RWPE2 (cell line): ENCODE data around the gene CCL7.
"Not testable (repeated sequence)": the region's sequence is repeated elsewhere in the genome, so short reads cannot be mapped to it uniquely, and the experiment has no call there.

Experiments
- ATAC-seq: fragments of 200-7000 bp; cut with Tn5 transposase; 3 replicates; pipeline ENCODE4 v1.9.1; 2021; ENCODE audit warnings: low read depth
- DNase-seq: peaks from one replicate; pipeline ENCODE4 v3.0.0-alpha.2; 2020; ENCODE audit warnings: low spot score
- H3K27ac ChIP-seq: fragments of 450-650 bp; 2 replicates; pipeline ENCODE4 v1.5.1; 2017; ENCODE audit warnings: mild to moderate bottlenecking; ENCODE audit not compliant: poor library complexity, severe bottlenecking
- H3K27me3 ChIP-seq: fragments of 250-450 bp; sonication (Bioruptor Pico); 2 replicates; pipeline ENCODE4 v1.5.1; 2021; ENCODE audit warnings: mild to moderate bottlenecking, moderate library complexity; ENCODE audit not compliant: insufficient read depth, poor library complexity, severe bottlenecking
- H3K36me3 ChIP-seq: fragments of 250-450 bp; sonication (Bioruptor Pico); 2 replicates; pipeline ENCODE4 v1.5.1; 2020; ENCODE audit warnings: low read depth, mild to moderate bottlenecking, moderate library complexity
- H3K4me1 ChIP-seq: fragments of 250-450 bp; sonication (Bioruptor Pico); 2 replicates; pipeline ENCODE4 v1.5.1; 2021; ENCODE audit warnings: mild to moderate bottlenecking, moderate library complexity; ENCODE audit not compliant: insufficient read depth, poor library complexity, severe bottlenecking
- H3K4me3 ChIP-seq: fragments of 250-450 bp; sonication (Bioruptor Pico); 2 replicates; pipeline ENCODE4 v1.5.1; 2021; ENCODE audit warnings: mild to moderate bottlenecking, moderate library complexity; ENCODE audit not compliant: severe bottlenecking
- H3K9me3 ChIP-seq: fragments of 250-450 bp; sonication (Bioruptor Pico); 2 replicates; pipeline ENCODE4 v1.5.1; 2021; ENCODE audit warnings: mild to moderate bottlenecking, moderate library complexity; ENCODE audit not compliant: severe bottlenecking
- TF ChIP-seq, protein P1 (sequence below): fragments of 450-650 bp; IDR thresholded peaks from one replicate; pipeline ENCODE4 v1.5.1; 2017; ENCODE audit warnings: mild to moderate bottlenecking, moderate library complexity; ENCODE audit not compliant: poor library complexity, severe bottlenecking

CCL7 gene

GRCh38 chr17:34226011-34226743, 43.8 kb upstream of the CCL7 start:
- no peaks in the 10 kb centered on the region for H3K36me3 ChIP-seq
- H3K4me1 ChIP-seq: no peaks in the 10 kb centered on the region
- no peaks in the 10 kb centered on the region for H3K27me3 ChIP-seq
- TF ChIP-seq, protein P1, sequence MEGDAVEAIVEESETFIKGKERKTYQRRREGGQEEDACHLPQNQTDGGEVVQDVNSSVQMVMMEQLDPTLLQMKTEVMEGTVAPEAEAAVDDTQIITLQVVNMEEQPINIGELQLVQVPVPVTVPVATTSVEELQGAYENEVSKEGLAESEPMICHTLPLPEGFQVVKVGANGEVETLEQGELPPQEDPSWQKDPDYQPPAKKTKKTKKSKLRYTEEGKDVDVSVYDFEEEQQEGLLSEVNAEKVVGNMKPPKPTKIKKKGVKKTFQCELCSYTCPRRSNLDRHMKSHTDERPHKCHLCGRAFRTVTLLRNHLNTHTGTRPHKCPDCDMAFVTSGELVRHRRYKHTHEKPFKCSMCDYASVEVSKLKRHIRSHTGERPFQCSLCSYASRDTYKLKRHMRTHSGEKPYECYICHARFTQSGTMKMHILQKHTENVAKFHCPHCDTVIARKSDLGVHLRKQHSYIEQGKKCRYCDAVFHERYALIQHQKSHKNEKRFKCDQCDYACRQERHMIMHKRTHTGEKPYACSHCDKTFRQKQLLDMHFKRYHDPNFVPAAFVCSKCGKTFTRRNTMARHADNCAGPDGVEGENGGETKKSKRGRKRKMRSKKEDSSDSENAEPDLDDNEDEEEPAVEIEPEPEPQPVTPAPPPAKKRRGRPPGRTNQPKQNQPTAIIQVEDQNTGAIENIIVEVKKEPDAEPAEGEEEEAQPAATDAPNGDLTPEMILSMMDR: no peak
- H3K9me3 ChIP-seq: no peaks in the 10 kb centered on the region
- DNase-seq: no peak
- ATAC-seq: no peak
- H3K27ac ChIP-seq: no peak overlapping the region
- no peak overlapping the region for H3K4me3 ChIP-seq

DNA sequence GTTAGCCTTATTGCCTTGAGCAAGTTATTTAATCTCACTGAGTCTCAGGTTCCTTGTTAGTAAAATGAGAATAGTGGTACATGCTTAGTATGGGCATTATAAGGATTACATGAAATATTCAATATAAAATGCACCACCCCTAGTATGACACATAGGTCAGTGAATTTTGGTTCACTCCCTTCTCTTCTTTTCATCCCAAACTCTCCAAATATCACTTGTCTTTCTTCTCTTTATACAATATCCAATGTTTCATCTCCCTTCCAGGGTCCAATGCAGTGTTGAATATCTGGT, 43.3 kb upstream of the CCL7 start:
- H3K4me1 ChIP-seq: no peaks in the 10 kb centered on the region
- no peak overlapping the region for H3K4me3 ChIP-seq
- H3K27ac ChIP-seq: no peak overlapping the region
- H3K27me3 ChIP-seq: no peaks in the 10 kb centered on the region
- TF ChIP-seq, protein P1: no peak
- H3K36me3 ChIP-seq: no peaks in the 10 kb centered on the region
- ATAC-seq: no peak
- no peaks in the 10 kb centered on the region for H3K9me3 ChIP-seq
- no peak for DNase-seq

DNA sequence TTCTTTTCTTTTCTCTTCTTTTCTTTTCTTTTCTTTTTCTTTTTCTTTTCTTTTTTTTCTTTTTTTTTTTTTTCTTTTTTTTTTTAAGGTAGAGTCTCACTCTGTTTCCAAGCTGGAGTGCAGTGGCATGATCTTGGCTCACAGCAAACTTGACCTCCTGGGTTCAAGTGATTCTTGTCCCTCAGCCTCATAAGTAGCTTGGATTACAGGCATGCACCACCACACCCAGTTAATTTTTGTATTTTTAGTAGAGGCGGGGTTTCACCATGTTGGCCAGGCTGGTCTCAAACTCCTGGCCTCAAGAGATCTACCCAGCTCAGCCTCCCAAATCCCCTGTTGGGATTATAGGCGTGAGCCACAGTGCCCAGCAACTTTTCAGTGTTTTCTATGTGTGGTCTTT, 42.7 kb upstream of the CCL7 start:
- H3K36me3 ChIP-seq, ATAC-seq, H3K9me3 ChIP-seq, H3K27ac ChIP-seq, H3K27me3 ChIP-seq, H3K4me3 ChIP-seq, H3K4me1 ChIP-seq, DNase-seq: not testable (repeated sequence)

- ATAC-seq (no peak), DNase-seq (no peak)
- Histone ChIP-seq H3K9me3 (no peaks in the 10 kb centered on the region), H3K4me3 (no peak overlapping the region), H3K4me1 (no peaks in the 10 kb centered on the region), H3K27ac (no peak overlapping the region), H3K27me3 (no peaks in the 10 kb centered on the region), H3K36me3 (no peaks in the 10 kb centered on the region)
- TF ChIP-seq, protein P1: no peak
These were observed 42.3 kb upstream of the CCL7 start for GRCh38 chr17:34227707-34228106.

- Histone ChIP-seq H3K36me3 (no peaks in the 10 kb centered on the region), H3K4me1 (no peaks in the 10 kb centered on the region), H3K27me3 (no peaks in the 10 kb centered on the region), H3K9me3 (no peaks in the 10 kb centered on the region), H3K27ac (no peak overlapping the region), H3K4me3 (no peak overlapping the region)
- DNase-seq: no peak
- no peak for ATAC-seq
- TF ChIP-seq, protein P1: no peak
These were observed 41.2 kb upstream of the CCL7 start for GRCh38 chr17:34228781-34229180.
